Right forelimb (tissue), 1 donor: ENCODE results near the gene YTHDF1.
"Not testable (repeated sequence)": the region's sequence is repeated elsewhere in the genome, so short reads cannot be mapped to it uniquely, and the experiment has no call there.

Experiments used
- DNase-seq: peaks from one replicate; pipeline ENCODE4 v3.0.0-alpha.2; 2018

Gene YTHDF1

GRCh38 chr20:63225082-63225454 is 9.1 kb upstream of the YTHDF1 start:
- no peak for DNase-seq

GRCh38 chr20:63224412-63225081 is 8.6 kb upstream of the YTHDF1 start:
- DNase-seq, result no peak

- no peak for DNase-seq
Measured at GRCh38 chr20:63223826-63224207, 7.9 kb upstream of the YTHDF1 start.

- DNase-seq, result no peak
Measured at GRCh38 chr20:63223121-63223825, 7.3 kb upstream of the YTHDF1 start.

GRCh38 chr20:63222541-63222940 is 6.6 kb upstream of the YTHDF1 start:
- DNase-seq, result no peak

GRCh38 chr20:63221400-63222053 is 5.6 kb upstream of the YTHDF1 start:
- DNase-seq, result not testable (repeated sequence)

- DNase-seq, result no peak
Measured at GRCh38 chr20:63220696-63221399, 4.9 kb upstream of the YTHDF1 start.

- DNase-seq, result no peak
Measured at GRCh38 chr20:63219866-63220521, 4.1 kb upstream of the YTHDF1 start.

GRCh38 chr20:63219447-63219821 is 3.5 kb upstream of the YTHDF1 start:
- DNase-seq, result no peak

GRCh38 chr20:63218701-63219446 is 2.9 kb upstream of the YTHDF1 start:
- DNase-seq, result no peak

GRCh38 chr20:63217706-63218105 is 1.8 kb upstream of the YTHDF1 start:
- DNase-seq, result no peak

- no peak for DNase-seq
Measured at GRCh38 chr20:63216849-63217471, 1.0 kb upstream of the YTHDF1 start.

- DNase-seq, result no peak
Measured at GRCh38 chr20:63215101-63216040, 560 bp downstream of the YTHDF1 start.

- DNase-seq, result no peak
Measured at GRCh38 chr20:63214514-63214913, 1.4 kb downstream of the YTHDF1 start.

GRCh38 chr20:63212792-63213191 is 3.1 kb downstream of the YTHDF1 start:
- no peak for DNase-seq

GRCh38 chr20:63212393-63212730 is 3.6 kb downstream of the YTHDF1 start:
- DNase-seq, result no peak

GRCh38 chr20:63210011-63210605 is 5.8 kb downstream of the YTHDF1 start:
- DNase-seq, result no peak

- DNase-seq, result no peak
Measured at GRCh38 chr20:63208346-63208909, 7.5 kb downstream of the YTHDF1 start.

- DNase-seq, result no peak
Measured at GRCh38 chr20:63206878-63207277, 9.1 kb downstream of the YTHDF1 start.

- DNase-seq, result no peak
Measured at GRCh38 chr20:63205896-63206295, 10.0 kb downstream of the YTHDF1 start.
